ENCODE results near the gene SYT7. TPM values are rescaled to one million over a fixed set of nuclear protein-coding genes. Genes with fewer than 3 reads are reported as not detected.
A peak's percentile ranks its signal among the peaks of the same experiment; 100 is the strongest.

Gene SYT7
- total and polyA plus RNA-seq, 2 donors (not counting 1 experiment from before 2014, with no cell fraction given) = not detected

DNA sequence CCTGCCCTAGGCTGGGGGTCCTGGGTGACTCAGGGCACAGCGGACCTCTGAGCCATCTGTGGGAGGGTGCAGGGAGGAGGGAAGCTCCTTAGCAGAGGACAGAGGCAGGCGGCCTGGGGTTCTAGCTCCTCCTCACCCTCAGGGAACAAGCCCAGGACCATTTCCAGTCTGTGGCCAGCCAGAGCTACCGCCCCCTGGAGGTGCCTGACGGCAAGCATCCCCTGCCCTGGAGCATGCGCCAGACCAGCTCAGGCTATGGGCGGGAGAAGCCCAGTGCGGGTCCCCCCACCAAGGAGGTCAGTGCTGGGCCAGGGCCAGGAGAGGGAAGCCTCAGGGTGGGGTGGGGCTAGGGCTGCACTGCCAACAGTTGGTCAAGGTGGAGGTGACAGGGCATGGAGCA lies 98.4 kb downstream of the SYT7 start:
- Mint-ChIP-seq H3K9me3 (ENCODE audit: insufficient read depth) (no peaks in the 10 kb centered on the region), H3K27me3 (peaks cover 11% of the 10 kb centered on the region), H3K4me3 (no peak overlapping the region), H3K4me1 (peaks cover 2% of the 10 kb centered on the region), H3K27ac (no peak overlapping the region)
- Histone ChIP-seq H3K4me3 (ENCODE audit: control extremely low read depth in 1 of 5, extremely low read depth in 1 of 5, insufficient read depth in 1 of 5, low read depth in 2 of 5, low read length in 4 of 5) (no peak overlapping the region), H3K4me1 (ENCODE audit: control insufficient read depth in 2 of 2, insufficient read depth in 2 of 2, low read length in 2 of 2) (peaks cover 0 to 5% of the 10 kb centered on the region in 2 donors), H3K79me2 (ENCODE audit: control insufficient read depth, insufficient read depth, low read length) (no peaks in the 10 kb centered on the region), H2AFZ (ENCODE audit: insufficient read depth, low read depth, low read length, poor library complexity, severe bottlenecking) (no peak overlapping the region), H3K36me3 (replicated peaks in 1 of 2; ENCODE audit: control extremely low read depth in 1 of 2, control insufficient read depth in 1 of 2, extremely low read depth in 1 of 2, insufficient read depth in 2 of 2, low read length in 1 of 2) (peaks cover 0 to 2% of the 10 kb centered on the region in 2 experiments), H3K9me3 (ENCODE audit: control extremely low read depth in 1 of 3, control insufficient read depth in 2 of 3, insufficient read depth in 1 of 3, low read length in 2 of 3) (peaks cover 0 to 2% (median 1%) of the 10 kb centered on the region in 3 donors), H3K27ac (ENCODE audit: low read length in 2 of 2) (no peak overlapping the region), H4K20me1 (ENCODE audit: control insufficient read depth, insufficient read depth, low read length, poor library complexity, severe bottlenecking) (no peaks in the 10 kb centered on the region), H3K4me2 (replicated peaks; ENCODE audit: low read depth, low read length, poor library complexity, severe bottlenecking) (no peak overlapping the region), H3K27me3 (replicated peaks in 1 of 4; ENCODE audit: control extremely low read depth in 1 of 4, control insufficient read depth in 3 of 4, insufficient read depth in 4 of 4, low read length in 3 of 4) (peaks cover 0 to 15% (median 0%) of the 10 kb centered on the region in 4 experiments), H3K9ac (ENCODE audit: low read length) (no peak overlapping the region)
- intact Hi-C loops (cut with micrococcal nuclease) = no loop called here
- TF ChIP-seq, protein P1, sequence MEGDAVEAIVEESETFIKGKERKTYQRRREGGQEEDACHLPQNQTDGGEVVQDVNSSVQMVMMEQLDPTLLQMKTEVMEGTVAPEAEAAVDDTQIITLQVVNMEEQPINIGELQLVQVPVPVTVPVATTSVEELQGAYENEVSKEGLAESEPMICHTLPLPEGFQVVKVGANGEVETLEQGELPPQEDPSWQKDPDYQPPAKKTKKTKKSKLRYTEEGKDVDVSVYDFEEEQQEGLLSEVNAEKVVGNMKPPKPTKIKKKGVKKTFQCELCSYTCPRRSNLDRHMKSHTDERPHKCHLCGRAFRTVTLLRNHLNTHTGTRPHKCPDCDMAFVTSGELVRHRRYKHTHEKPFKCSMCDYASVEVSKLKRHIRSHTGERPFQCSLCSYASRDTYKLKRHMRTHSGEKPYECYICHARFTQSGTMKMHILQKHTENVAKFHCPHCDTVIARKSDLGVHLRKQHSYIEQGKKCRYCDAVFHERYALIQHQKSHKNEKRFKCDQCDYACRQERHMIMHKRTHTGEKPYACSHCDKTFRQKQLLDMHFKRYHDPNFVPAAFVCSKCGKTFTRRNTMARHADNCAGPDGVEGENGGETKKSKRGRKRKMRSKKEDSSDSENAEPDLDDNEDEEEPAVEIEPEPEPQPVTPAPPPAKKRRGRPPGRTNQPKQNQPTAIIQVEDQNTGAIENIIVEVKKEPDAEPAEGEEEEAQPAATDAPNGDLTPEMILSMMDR (IDR thresholded peaks at IDR 0.05) = peak; percentile 26
- no peak for TF ChIP-seq EZH2 (IDR thresholded peaks at IDR 0.05; ENCODE audit: borderline replicate concordance, insufficient read depth, low read depth, low read length, poor library complexity, severe bottlenecking)
- POLR2A ChIA-PET = no interaction called here
- WGBS (ENCODE audit: insufficient coverage) = 50% methylated on average over 7 of the region's 7 CpGs
- CTCF ChIA-PET = interaction anchor here (1.1 kb wide), 1 partner anchor 25 kb away, joined by 3 read pairs; no protein-coding TSS in a partner anchor
- no peak for ATAC-seq (ENCODE audit: low read depth)
- no peak for DNase-seq

DNA sequence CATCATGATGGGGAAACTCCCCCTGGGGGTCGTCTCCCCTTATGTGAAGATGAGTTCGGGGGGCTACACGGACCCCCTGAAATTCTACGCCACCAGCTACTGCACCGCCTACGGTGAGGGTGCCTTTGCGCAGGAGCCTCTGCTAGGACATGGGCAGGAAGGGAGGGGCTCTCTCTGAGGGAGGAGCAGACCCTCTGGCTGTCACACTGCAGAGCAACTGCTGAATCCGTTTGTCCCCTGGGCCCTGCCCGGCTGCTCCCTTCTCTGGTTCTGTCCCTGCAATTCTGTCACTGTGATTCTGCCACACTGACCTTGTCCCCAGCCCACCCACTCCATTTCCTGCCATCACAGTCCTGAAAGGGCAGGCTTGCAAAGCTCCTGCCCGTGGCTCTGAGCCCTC lies 99.1 kb downstream of the SYT7 start:
- peaks cover 0 to 2% of the 10 kb centered on the region in 2 experiments for H3K36me3 ChIP-seq (replicated peaks in 1 of 2; ENCODE audit: control extremely low read depth in 1 of 2, control insufficient read depth in 1 of 2, extremely low read depth in 1 of 2, insufficient read depth in 2 of 2, low read length in 1 of 2)
- H3K4me1 ChIP-seq (ENCODE audit: control insufficient read depth in 2 of 2, insufficient read depth in 2 of 2, low read length in 2 of 2) = peaks cover 0 to 6% of the 10 kb centered on the region in 2 donors
- ChIA-PET POLR2A (no interaction called here), CTCF (interaction anchor here (1.6 kb wide), 1 partner anchor 79 kb away, joined by 3 read pairs; no protein-coding TSS in a partner anchor)
- H3K79me2 ChIP-seq (ENCODE audit: control insufficient read depth, insufficient read depth, low read length) = no peaks in the 10 kb centered on the region
- H3K27me3 ChIP-seq (replicated peaks in 1 of 4; ENCODE audit: control extremely low read depth in 1 of 4, control insufficient read depth in 3 of 4, insufficient read depth in 4 of 4, low read length in 3 of 4) = peaks cover 0 to 15% (median 0%) of the 10 kb centered on the region in 4 experiments
- H3K9ac ChIP-seq (ENCODE audit: low read length) = no peak overlapping the region
- ATAC-seq (ENCODE audit: low read depth) = no peak
- H3K27me3 Mint-ChIP-seq = peaks cover 11% of the 10 kb centered on the region
- intact Hi-C loops (cut with micrococcal nuclease) = no loop called here
- H3K4me2 ChIP-seq (replicated peaks; ENCODE audit: low read depth, low read length, poor library complexity, severe bottlenecking) = no peak overlapping the region
- H2AFZ ChIP-seq (ENCODE audit: insufficient read depth, low read depth, low read length, poor library complexity, severe bottlenecking) = no peak overlapping the region
- TF ChIP-seq, protein P1 (IDR thresholded peaks at IDR 0.05) = no peak
- TF ChIP-seq EZH2 (IDR thresholded peaks at IDR 0.05; ENCODE audit: borderline replicate concordance, insufficient read depth, low read depth, low read length, poor library complexity, severe bottlenecking) = no peak
- no peaks in the 10 kb centered on the region for H3K9me3 Mint-ChIP-seq (ENCODE audit: insufficient read depth)
- WGBS (ENCODE audit: insufficient coverage) = 64% methylated on average over 9 of the region's 10 CpGs
- no peak overlapping the region for H3K27ac Mint-ChIP-seq
- no peak overlapping the region for H3K27ac ChIP-seq (ENCODE audit: low read length in 2 of 2)
- DNase-seq = no peak
- H3K9me3 ChIP-seq (ENCODE audit: control extremely low read depth in 1 of 3, control insufficient read depth in 2 of 3, insufficient read depth in 1 of 3, low read length in 2 of 3) = no peaks in the 10 kb centered on the region
- H3K4me3 ChIP-seq (ENCODE audit: control extremely low read depth in 1 of 5, extremely low read depth in 1 of 5, insufficient read depth in 1 of 5, low read depth in 2 of 5, low read length in 4 of 5) = no peak overlapping the region
- H3K4me1 Mint-ChIP-seq = peaks cover 2% of the 10 kb centered on the region
- no peaks in the 10 kb centered on the region for H4K20me1 ChIP-seq (ENCODE audit: control insufficient read depth, insufficient read depth, low read length, poor library complexity, severe bottlenecking)
- H3K4me3 Mint-ChIP-seq = no peak overlapping the region
